ENCODE results near the gene CENPE.

The CENPE gene

DNA sequence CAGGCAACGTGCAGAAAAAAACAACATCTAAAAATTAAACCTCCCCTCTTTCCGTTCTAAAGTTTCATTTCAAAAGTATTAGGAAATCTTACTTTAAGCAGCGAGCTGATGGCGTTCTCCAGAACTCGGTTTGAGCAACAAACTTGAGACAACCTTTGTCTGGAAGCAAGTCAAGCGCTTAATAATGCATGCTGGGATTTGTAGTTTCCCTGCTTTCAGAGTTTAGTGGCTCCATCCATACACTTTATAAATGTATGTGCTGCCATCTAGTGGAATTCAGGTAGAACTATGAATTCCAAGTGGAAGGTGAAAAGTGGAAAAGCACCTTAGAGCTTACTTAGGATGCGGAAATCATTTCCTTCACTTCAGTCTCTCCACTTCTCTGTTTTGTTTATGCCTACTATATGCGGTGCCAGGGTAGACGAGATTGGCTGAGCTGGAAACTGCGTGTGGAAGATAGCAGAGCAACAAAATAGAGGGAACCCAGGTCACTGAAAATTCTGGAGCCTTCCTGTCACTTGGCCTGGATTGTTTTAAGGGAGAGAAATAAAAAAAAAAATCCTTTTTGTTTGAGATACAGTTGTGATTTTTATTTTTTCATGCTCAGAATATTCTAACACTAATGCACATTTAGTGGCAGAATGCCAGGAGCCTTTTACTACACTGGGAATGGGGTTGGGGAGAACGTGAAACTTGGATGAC lies 98.3 kb downstream of the CENPE start, which contains the start of gene BDH2:
BDH2 (minus strand) TSS at position 144 of the 702 bp plus-strand sequence. CDS start 3,580 bp downstream, outside the sequence.
- Histone ChIP-seq H3K4me2 (ENCODE audit: low read length) (peak within 1 kb of the TSS; percentile 78), H3K9ac (no peak within 1 kb of the TSS), H3K27ac (peak within 1 kb of the TSS; percentile 33), H3K36me3 (ENCODE audit: control insufficient read depth, insufficient read depth, low read length) (no peaks in the 10 kb centered on the region), H3K9me3 (ENCODE audit: control insufficient read depth, low read length) (no peaks in the 10 kb centered on the region), H3K27me3 (ENCODE audit: control insufficient read depth, insufficient read depth, low read length) (no peaks in the 10 kb centered on the region), H3K4me1 (no peaks in the 10 kb centered on the region), H2AFZ (peak within 1 kb of the TSS; percentile 77), H3K79me2 (peaks cover 2% of the 10 kb centered on the region), H3K4me3 (ENCODE audit: low read depth, low read length) (peak within 1 kb of the TSS; percentile 75)
- TF ChIP-seq, protein P1, sequence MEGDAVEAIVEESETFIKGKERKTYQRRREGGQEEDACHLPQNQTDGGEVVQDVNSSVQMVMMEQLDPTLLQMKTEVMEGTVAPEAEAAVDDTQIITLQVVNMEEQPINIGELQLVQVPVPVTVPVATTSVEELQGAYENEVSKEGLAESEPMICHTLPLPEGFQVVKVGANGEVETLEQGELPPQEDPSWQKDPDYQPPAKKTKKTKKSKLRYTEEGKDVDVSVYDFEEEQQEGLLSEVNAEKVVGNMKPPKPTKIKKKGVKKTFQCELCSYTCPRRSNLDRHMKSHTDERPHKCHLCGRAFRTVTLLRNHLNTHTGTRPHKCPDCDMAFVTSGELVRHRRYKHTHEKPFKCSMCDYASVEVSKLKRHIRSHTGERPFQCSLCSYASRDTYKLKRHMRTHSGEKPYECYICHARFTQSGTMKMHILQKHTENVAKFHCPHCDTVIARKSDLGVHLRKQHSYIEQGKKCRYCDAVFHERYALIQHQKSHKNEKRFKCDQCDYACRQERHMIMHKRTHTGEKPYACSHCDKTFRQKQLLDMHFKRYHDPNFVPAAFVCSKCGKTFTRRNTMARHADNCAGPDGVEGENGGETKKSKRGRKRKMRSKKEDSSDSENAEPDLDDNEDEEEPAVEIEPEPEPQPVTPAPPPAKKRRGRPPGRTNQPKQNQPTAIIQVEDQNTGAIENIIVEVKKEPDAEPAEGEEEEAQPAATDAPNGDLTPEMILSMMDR (IDR thresholded peaks at IDR 0.05) = peak; percentile 63

GRCh38 chr4:103098756-103099440 lies 99.2 kb downstream of the CENPE start:
- no peaks in the 10 kb centered on the region for H3K4me1 ChIP-seq
- peaks cover 2% of the 10 kb centered on the region for H3K79me2 ChIP-seq
- H3K9ac ChIP-seq = no peak overlapping the region
- H2AFZ ChIP-seq = peak overlapping the region; percentile 77
- no peaks in the 10 kb centered on the region for H3K27me3 ChIP-seq (ENCODE audit: control insufficient read depth, insufficient read depth, low read length)
- no peaks in the 10 kb centered on the region for H3K9me3 ChIP-seq (ENCODE audit: control insufficient read depth, low read length)
- TF ChIP-seq, protein P1 (IDR thresholded peaks at IDR 0.05) = no peak
- H3K36me3 ChIP-seq (ENCODE audit: control insufficient read depth, insufficient read depth, low read length) = no peaks in the 10 kb centered on the region
- peak overlapping the region; percentile 78 for H3K4me2 ChIP-seq (ENCODE audit: low read length)
- peak overlapping the region; percentile 75 for H3K4me3 ChIP-seq (ENCODE audit: low read depth, low read length)
- peak overlapping the region; percentile 33 for H3K27ac ChIP-seq

- TF ChIP-seq, protein P1 (IDR thresholded peaks at IDR 0.05) = no peak
- Histone ChIP-seq H3K4me3 (ENCODE audit: low read depth, low read length) (no peak overlapping the region), H3K9me3 (ENCODE audit: control insufficient read depth, low read length) (no peaks in the 10 kb centered on the region), H3K79me2 (peaks cover 2% of the 10 kb centered on the region), H2AFZ (peak overlapping the region; percentile 77), H3K36me3 (ENCODE audit: control insufficient read depth, insufficient read depth, low read length) (no peaks in the 10 kb centered on the region), H3K4me1 (no peaks in the 10 kb centered on the region), H3K9ac (no peak overlapping the region), H3K27ac (no peak overlapping the region), H3K4me2 (ENCODE audit: low read length) (peak overlapping the region; percentile 78), H3K27me3 (ENCODE audit: control insufficient read depth, insufficient read depth, low read length) (no peaks in the 10 kb centered on the region)
Measured at GRCh38 chr4:103098341-103098740, 99.8 kb downstream of the CENPE start.

- Histone ChIP-seq H3K4me3 (ENCODE audit: low read depth, low read length) (no peak overlapping the region), H3K4me2 (ENCODE audit: low read length) (no peak overlapping the region), H3K9me3 (ENCODE audit: control insufficient read depth, low read length) (no peaks in the 10 kb centered on the region), H3K36me3 (ENCODE audit: control insufficient read depth, insufficient read depth, low read length) (no peaks in the 10 kb centered on the region), H3K4me1 (no peaks in the 10 kb centered on the region), H3K9ac (no peak overlapping the region), H3K27me3 (ENCODE audit: control insufficient read depth, insufficient read depth, low read length) (no peaks in the 10 kb centered on the region), H2AFZ (no peak overlapping the region), H3K27ac (no peak overlapping the region), H3K79me2 (peaks cover 2% of the 10 kb centered on the region)
- TF ChIP-seq, protein P1 (IDR thresholded peaks at IDR 0.05) = no peak
Measured at GRCh38 chr4:103097112-103097511, 101.0 kb downstream of the CENPE start.

Data from parathyroid adenoma (tissue), 2 donors.